Neural progenitor cell (in vitro differentiated cells): ENCODE results near the gene SHOC2. TPM values are rescaled to one million over a fixed set of nuclear protein-coding genes. Genes with fewer than 3 reads are reported as not detected.

Experiments used
- DNase-seq: peaks from one replicate; pipeline ENCODE4 v3.0.0-alpha.2; 2016; ENCODE audit warnings: low spot score
- H2AFZ ChIP-seq: fragments of 200-600 bp; sonication (generic); replicated peaks from 2 replicates; pipeline ENCODE4 v1.6.1; 2016; ENCODE audit warnings: antibody characterized with exemption
- H3F3A ChIP-seq: fragments of 200-600 bp; sonication (generic); 2 replicates; pipeline ENCODE4 v1.6.1; 2016; ENCODE audit warnings: antibody characterized with exemption, low read depth
- H3K27ac ChIP-seq: fragments of 200-600 bp; sonication (generic); 2 replicates; pipeline ENCODE4 v1.5.1; 2016; ENCODE audit warnings: mild to moderate bottlenecking
- H3K27me3 ChIP-seq: fragments of 200-600 bp; sonication (generic); 2 replicates; pipeline ENCODE4 v1.6.1; 2016; ENCODE audit warnings: mild to moderate bottlenecking, moderate library complexity
- H3K36me3 ChIP-seq: fragments of 200-600 bp; sonication (generic); 2 replicates; pipeline ENCODE4 v1.5.1; 2016
- H3K4me1 ChIP-seq: fragments of 200-600 bp; sonication (generic); 2 replicates; pipeline ENCODE4 v1.6.1; 2016; ENCODE audit warnings: mixed run types
- H3K4me2 ChIP-seq: fragments of 200-600 bp; sonication (generic); 2 replicates; pipeline ENCODE4 v1.6.1; 2016
- H3K4me3 ChIP-seq: fragments of 200-600 bp; sonication (generic); 2 replicates; pipeline ENCODE4 v1.5.1; 2016
- H3K79me2 ChIP-seq: fragments of 200-600 bp; sonication (generic); 2 replicates; pipeline ENCODE4 v1.6.1; 2016; ENCODE audit warnings: low read depth
- H3K9ac ChIP-seq: fragments of 200-600 bp; sonication (generic); 2 replicates; pipeline ENCODE4 v1.6.1; 2016
- H3K9me3 ChIP-seq: fragments of 200-600 bp; sonication (generic); 2 replicates; pipeline ENCODE4 v1.5.1; 2016; ENCODE audit warnings: low read depth
- H4K20me1 ChIP-seq: fragments of 200-600 bp; sonication (generic); 2 replicates; pipeline ENCODE4 v1.6.1; 2016; ENCODE audit warnings: low read depth
- H3K27ac Mint-ChIP-seq: 3 replicates; pipeline ENCODE4 v1.8.0; 2021; ENCODE audit warnings: mixed read lengths
- H3K27me3 Mint-ChIP-seq: 2 replicates; pipeline ENCODE4 v1.8.0; 2022; ENCODE audit warnings: low read depth, mild to moderate bottlenecking, inconsistent platforms, moderate library complexity, mixed read lengths; ENCODE audit not compliant: insufficient read depth
- H3K36me3 Mint-ChIP-seq: 3 replicates; pipeline ENCODE4 v1.8.0; 2021; ENCODE audit warnings: mixed read lengths
- H3K4me1 Mint-ChIP-seq: 3 replicates; pipeline ENCODE4 v1.8.0; 2021; ENCODE audit warnings: mixed read lengths
- H3K4me3 Mint-ChIP-seq: 3 replicates; pipeline ENCODE4 v1.8.0; 2021; ENCODE audit warnings: mild to moderate bottlenecking, moderate library complexity, mixed read lengths
- H3K9me3 Mint-ChIP-seq: 3 replicates; pipeline ENCODE4 v1.8.0; 2020; ENCODE audit warnings: mixed read lengths
- EZH2 ChIP-seq: fragments of 200-600 bp; sonication (generic); IDR thresholded peaks from 2 replicates; pipeline ENCODE4 v1.6.1; 2017; ENCODE audit warnings: antibody characterized with exemption, mild to moderate bottlenecking, moderate library complexity
- EZH2phosphoT487 ChIP-seq: fragments of 200-600 bp; sonication (generic); IDR thresholded peaks from 2 replicates; pipeline ENCODE4 v1.6.1; 2017; ENCODE audit warnings: antibody characterized with exemption
- total RNA-seq: library from RNA; depleted of rRNA; stranded (reverse); fragments of >200 nt; gene quantifications from 2 replicates; pipeline ENCODE4 v1.2.3, GENCODE V29; 2015; ENCODE audit warnings: low replicate concordance
- TF ChIP-seq, protein P1 (sequence below): fragments of 200-600 bp; sonication (generic); IDR thresholded peaks from 2 replicates; pipeline ENCODE4 v1.5.1; 2017; ENCODE audit warnings: antibody characterized with exemption, mild to moderate bottlenecking

Gene SHOC2
- total RNA-seq, 1 donor from 2014 or later, result 54.9 TPM

DNA sequence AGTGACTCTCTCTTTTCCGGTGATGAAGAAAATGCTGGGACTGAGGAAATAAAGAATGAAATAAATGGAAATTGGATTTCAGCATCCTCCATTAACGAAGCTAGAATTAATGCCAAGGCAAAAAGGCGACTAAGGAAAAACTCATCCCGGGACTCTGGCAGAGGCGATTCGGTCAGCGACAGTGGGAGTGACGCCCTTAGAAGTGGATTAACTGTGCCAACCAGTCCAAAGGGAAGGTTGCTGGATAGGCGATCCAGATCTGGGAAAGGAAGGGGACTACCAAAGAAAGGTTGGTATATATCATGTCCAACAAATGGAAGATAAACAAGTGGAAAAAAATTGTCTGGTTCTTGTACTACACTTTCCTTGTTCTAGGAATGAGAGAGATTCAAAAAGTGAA is 38.2 kb upstream of the SHOC2 start:
- peaks cover 27% of the 10 kb centered on the region for H3K36me3 ChIP-seq
- H3K27me3 ChIP-seq, result no peaks in the 10 kb centered on the region
- H3K27ac ChIP-seq, result no peak overlapping the region
- peaks cover 37% of the 10 kb centered on the region for H4K20me1 ChIP-seq
- no peak overlapping the region for H2AFZ ChIP-seq
- no peak overlapping the region for H3K4me3 ChIP-seq
- no peak for TF ChIP-seq EZH2
- TF ChIP-seq EZH2phosphoT487, result no peak
- TF ChIP-seq, protein P1, sequence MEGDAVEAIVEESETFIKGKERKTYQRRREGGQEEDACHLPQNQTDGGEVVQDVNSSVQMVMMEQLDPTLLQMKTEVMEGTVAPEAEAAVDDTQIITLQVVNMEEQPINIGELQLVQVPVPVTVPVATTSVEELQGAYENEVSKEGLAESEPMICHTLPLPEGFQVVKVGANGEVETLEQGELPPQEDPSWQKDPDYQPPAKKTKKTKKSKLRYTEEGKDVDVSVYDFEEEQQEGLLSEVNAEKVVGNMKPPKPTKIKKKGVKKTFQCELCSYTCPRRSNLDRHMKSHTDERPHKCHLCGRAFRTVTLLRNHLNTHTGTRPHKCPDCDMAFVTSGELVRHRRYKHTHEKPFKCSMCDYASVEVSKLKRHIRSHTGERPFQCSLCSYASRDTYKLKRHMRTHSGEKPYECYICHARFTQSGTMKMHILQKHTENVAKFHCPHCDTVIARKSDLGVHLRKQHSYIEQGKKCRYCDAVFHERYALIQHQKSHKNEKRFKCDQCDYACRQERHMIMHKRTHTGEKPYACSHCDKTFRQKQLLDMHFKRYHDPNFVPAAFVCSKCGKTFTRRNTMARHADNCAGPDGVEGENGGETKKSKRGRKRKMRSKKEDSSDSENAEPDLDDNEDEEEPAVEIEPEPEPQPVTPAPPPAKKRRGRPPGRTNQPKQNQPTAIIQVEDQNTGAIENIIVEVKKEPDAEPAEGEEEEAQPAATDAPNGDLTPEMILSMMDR, result no peak
- no peak overlapping the region for H3K4me2 ChIP-seq
- H3K79me2 ChIP-seq, result peaks cover 16% of the 10 kb centered on the region
- no peaks in the 10 kb centered on the region for H3K4me1 ChIP-seq
- no peak overlapping the region for H3K9ac ChIP-seq
- Mint-ChIP-seq H3K4me3 (no peak overlapping the region), H3K9me3 (no peaks in the 10 kb centered on the region), H3K36me3 (peaks cover 9% of the 10 kb centered on the region), H3K27ac (no peak overlapping the region), H3K4me1 (no peaks in the 10 kb centered on the region), H3K27me3 (no peaks in the 10 kb centered on the region)
- H3K9me3 ChIP-seq, result no peaks in the 10 kb centered on the region
- no peaks in the 10 kb centered on the region for H3F3A ChIP-seq
- DNase-seq, result no peak

DNA sequence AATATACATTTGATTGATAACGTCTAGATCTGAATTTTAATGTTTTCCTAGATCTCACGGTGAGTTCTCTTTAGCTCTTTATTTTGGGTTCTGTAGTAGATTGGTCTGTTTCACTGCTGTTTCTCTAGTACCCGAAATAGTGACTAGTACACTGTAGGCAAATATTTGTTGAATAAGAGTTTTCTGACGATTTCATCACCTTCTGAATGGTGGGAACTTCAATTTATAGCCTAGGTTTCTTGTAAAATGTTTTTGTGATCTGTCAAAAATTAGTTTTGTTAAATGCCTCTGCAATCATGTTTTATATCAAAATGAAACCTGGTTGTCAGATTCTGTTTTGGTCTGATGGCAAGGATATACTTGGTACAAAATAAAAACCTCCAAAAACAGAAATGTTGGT is 37.5 kb upstream of the SHOC2 start:
- H3K27me3 ChIP-seq, result no peaks in the 10 kb centered on the region
- no peaks in the 10 kb centered on the region for H3K4me1 Mint-ChIP-seq
- peaks cover 9% of the 10 kb centered on the region for H3K36me3 Mint-ChIP-seq
- TF ChIP-seq EZH2phosphoT487, result no peak
- TF ChIP-seq, protein P1, result no peak
- no peak for TF ChIP-seq EZH2
- H3K79me2 ChIP-seq, result peaks cover 10% of the 10 kb centered on the region
- H3K9me3 ChIP-seq, result no peaks in the 10 kb centered on the region
- no peaks in the 10 kb centered on the region for H3K27me3 Mint-ChIP-seq
- peaks cover 20% of the 10 kb centered on the region for H3K36me3 ChIP-seq
- no peak overlapping the region for H3K27ac ChIP-seq
- H3K4me3 Mint-ChIP-seq, result no peak overlapping the region
- H3K9me3 Mint-ChIP-seq, result no peaks in the 10 kb centered on the region
- H3K4me2 ChIP-seq, result no peak overlapping the region
- no peak overlapping the region for H3K4me3 ChIP-seq
- H4K20me1 ChIP-seq, result peaks cover 30% of the 10 kb centered on the region
- H3K9ac ChIP-seq, result no peak overlapping the region
- no peak for DNase-seq
- no peaks in the 10 kb centered on the region for H3K4me1 ChIP-seq
- no peak overlapping the region for H2AFZ ChIP-seq
- no peaks in the 10 kb centered on the region for H3F3A ChIP-seq
- H3K27ac Mint-ChIP-seq, result no peak overlapping the region

DNA sequence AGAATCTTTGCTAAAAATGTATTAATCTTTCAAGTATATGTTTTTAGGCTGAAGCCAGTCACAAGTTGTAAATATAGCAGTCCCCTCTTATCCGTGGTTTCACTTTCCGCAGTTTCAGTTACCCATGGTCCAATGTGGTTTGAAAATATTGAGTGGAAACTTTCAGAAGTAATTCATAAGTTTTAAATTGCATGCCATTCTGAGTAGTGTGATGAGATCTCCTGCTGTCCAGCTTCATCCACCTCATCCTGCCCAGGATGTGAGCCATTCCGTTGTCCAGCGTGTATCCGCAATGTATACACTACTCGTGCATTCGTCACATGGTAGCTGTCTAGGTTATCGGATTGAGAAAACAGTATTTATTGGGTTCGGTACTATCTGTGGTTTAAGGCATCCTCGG is 35.5 kb upstream of the SHOC2 start:
- Histone ChIP-seq H3K9me3 (no peaks in the 10 kb centered on the region), H3K79me2 (no peaks in the 10 kb centered on the region), H3K4me1 (no peaks in the 10 kb centered on the region), H3K4me3 (no peak overlapping the region), H3F3A (no peaks in the 10 kb centered on the region), H3K27me3 (no peaks in the 10 kb centered on the region), H2AFZ (no peak overlapping the region), H4K20me1 (peaks cover 19% of the 10 kb centered on the region), H3K36me3 (peaks cover 25% of the 10 kb centered on the region), H3K9ac (no peak overlapping the region), H3K4me2 (no peak overlapping the region), H3K27ac (no peak overlapping the region)
- H3K27me3 Mint-ChIP-seq, result no peaks in the 10 kb centered on the region
- TF ChIP-seq EZH2phosphoT487 (no peak), EZH2 (no peak)
- TF ChIP-seq, protein P1, result no peak
- no peaks in the 10 kb centered on the region for H3K4me1 Mint-ChIP-seq
- H3K4me3 Mint-ChIP-seq, result no peak overlapping the region
- no peak overlapping the region for H3K27ac Mint-ChIP-seq
- peaks cover 12% of the 10 kb centered on the region for H3K36me3 Mint-ChIP-seq
- DNase-seq, result no peak
- H3K9me3 Mint-ChIP-seq, result no peaks in the 10 kb centered on the region
